ENCODE results near the gene FILIP1L.

Gene FILIP1L

DNA sequence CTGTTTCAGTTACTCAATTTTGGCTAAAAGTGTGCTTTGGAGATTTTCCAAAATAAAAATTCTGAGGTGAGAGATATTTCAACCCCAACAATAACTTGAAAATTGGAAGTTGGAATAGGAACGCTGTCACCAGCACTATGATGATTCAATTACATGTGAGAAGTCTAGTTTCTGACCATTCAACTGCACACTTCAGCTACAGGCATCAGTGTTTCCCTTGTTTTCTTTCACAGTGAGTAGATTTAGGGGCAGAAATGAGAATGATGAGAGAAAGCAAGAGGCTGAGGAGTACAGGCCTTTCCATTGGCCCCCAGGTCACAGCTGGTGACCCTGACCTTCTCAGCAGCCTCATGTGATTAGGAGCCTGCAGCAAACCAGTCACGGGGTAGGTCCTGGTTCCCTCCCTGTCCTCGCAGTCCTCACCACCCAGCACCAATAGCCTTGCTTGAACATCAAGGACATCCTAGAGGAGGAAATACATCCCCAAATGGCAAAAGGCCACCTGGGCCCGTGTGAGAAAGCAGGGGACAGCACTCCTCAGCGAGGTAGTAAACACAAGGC, 10.0 kb upstream of the FILIP1L start:
- Histone ChIP-seq H3K27me3 (ENCODE audit: low read depth, low read length) (no peaks in the 10 kb centered on the region), H3K27ac (ENCODE audit: low read length) (no peak overlapping the region), H3K4me1 (ENCODE audit: control insufficient read depth in 1 of 2, insufficient read depth in 2 of 2, low read length in 2 of 2) (peaks cover 4 to 23% of the 10 kb centered on the region in 2 donors), H3K9me3 (ENCODE audit: control insufficient read depth in 1 of 2, low read length in 2 of 2) (no peaks in the 10 kb centered on the region), H3K36me3 (ENCODE audit: control insufficient read depth in 1 of 2, insufficient read depth in 2 of 2, low read length in 2 of 2) (no peaks in the 10 kb centered on the region), H3K4me3 (ENCODE audit: low read depth in 1 of 2, low read length in 2 of 2) (no peak overlapping the region)

DNA sequence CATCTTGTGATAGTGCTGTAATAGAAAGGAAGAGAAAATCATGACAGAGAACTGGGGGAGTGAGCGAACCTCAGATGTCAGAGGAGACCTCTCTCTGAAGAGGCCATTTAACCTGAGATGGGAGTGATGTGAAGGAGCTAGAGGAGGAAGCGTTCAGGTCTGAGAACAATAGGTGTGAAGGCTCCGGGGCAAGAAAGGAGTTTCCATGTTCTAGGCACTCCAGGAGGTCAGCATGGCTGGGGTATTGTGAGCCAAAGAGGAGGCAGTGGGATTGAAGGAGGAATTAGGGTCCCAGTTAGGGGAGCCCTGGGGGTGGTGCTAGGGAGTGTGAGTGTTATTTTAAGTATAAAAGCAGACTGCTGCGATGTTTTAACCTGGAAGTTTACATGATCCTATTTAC, 8.8 kb upstream of the FILIP1L start:
- H3K4me3 ChIP-seq (ENCODE audit: low read depth in 1 of 2, low read length in 2 of 2), result no peak overlapping the region
- H3K9me3 ChIP-seq (ENCODE audit: control insufficient read depth in 1 of 2, low read length in 2 of 2), result no peaks in the 10 kb centered on the region
- H3K4me1 ChIP-seq (ENCODE audit: control insufficient read depth in 1 of 2, insufficient read depth in 2 of 2, low read length in 2 of 2), result peaks cover 4 to 23% of the 10 kb centered on the region in 2 donors
- no peak overlapping the region for H3K27ac ChIP-seq (ENCODE audit: low read length)
- no peaks in the 10 kb centered on the region for H3K27me3 ChIP-seq (ENCODE audit: low read depth, low read length)
- no peaks in the 10 kb centered on the region for H3K36me3 ChIP-seq (ENCODE audit: control insufficient read depth in 1 of 2, insufficient read depth in 2 of 2, low read length in 2 of 2)

DNA sequence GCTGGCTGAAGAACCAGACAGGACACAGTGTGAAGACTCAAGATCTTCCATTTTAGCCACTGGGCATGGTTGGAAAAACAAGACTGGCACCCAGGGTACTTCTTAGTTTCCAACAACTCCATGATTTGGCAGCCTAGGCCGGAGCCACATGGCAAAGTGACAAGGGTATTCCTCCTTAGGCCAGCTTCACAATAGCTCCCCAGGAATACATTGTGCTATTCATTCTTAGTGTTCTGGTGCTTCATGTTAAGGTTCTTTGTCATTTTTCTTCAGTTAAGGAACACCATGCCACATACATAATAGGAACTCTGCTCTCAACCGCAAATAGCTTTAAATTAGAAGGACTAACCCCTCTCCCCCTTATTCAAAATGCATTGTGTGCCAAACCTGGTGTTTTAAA, 8.0 kb upstream of the FILIP1L start:
- Histone ChIP-seq H3K27ac (ENCODE audit: low read length) (no peak overlapping the region), H3K4me3 (ENCODE audit: low read depth in 1 of 2, low read length in 2 of 2) (no peak overlapping the region), H3K4me1 (ENCODE audit: control insufficient read depth in 1 of 2, insufficient read depth in 2 of 2, low read length in 2 of 2) (peaks cover 4 to 23% of the 10 kb centered on the region in 2 donors), H3K27me3 (ENCODE audit: low read depth, low read length) (no peaks in the 10 kb centered on the region), H3K36me3 (ENCODE audit: control insufficient read depth in 1 of 2, insufficient read depth in 2 of 2, low read length in 2 of 2) (no peaks in the 10 kb centered on the region), H3K9me3 (ENCODE audit: control insufficient read depth in 1 of 2, low read length in 2 of 2) (no peaks in the 10 kb centered on the region)

DNA sequence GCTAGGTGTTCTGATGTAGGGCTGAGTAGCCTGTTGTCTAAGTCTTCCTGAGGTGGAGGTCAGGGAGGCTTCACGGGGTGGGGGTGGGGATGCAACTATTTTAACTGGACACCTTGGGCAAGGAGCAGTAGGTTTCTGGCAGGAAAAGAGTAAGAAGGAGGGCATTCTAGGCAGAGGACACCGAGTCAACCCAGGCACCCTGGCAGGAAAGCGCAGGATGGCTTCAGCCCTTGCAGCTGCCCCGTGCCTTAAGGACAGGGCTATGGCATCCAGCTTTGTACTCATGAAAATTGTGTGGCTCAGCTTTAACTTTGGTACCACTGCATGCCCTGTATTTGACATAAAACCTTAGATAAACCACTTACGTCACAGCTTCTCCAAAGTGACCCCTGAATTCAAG, 6.4 kb upstream of the FILIP1L start:
- no peak overlapping the region for H3K27ac ChIP-seq (ENCODE audit: low read length)

DNA sequence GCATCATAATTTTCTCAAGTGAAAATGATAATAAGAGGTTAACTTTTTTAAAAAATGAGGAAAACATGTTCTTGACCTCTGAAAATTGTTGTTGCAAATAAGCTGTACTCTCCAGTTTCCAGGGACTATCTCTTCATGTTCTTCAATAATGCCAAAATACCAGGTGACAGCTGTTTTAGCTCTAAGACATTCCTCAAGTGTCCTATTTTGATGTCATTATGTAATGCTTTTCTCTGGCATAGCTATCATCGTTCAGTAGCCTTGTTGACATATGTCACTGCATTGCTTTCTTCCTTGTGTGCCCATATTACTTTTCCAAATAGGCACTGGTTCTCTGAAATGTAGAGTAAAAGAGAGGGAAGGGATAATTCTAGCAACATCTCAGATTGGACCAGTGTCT, 5.7 kb upstream of the FILIP1L start:
- Histone ChIP-seq H3K27me3 (ENCODE audit: low read depth, low read length) (no peaks in the 10 kb centered on the region), H3K4me1 (ENCODE audit: control insufficient read depth in 1 of 2, insufficient read depth in 2 of 2, low read length in 2 of 2) (peaks cover 0 to 9% of the 10 kb centered on the region in 2 donors), H3K9me3 (ENCODE audit: control insufficient read depth in 1 of 2, low read length in 2 of 2) (no peaks in the 10 kb centered on the region), H3K36me3 (ENCODE audit: control insufficient read depth in 1 of 2, insufficient read depth in 2 of 2, low read length in 2 of 2) (no peaks in the 10 kb centered on the region), H3K4me3 (ENCODE audit: low read depth in 1 of 2, low read length in 2 of 2) (no peak overlapping the region), H3K27ac (ENCODE audit: low read length) (no peak overlapping the region)

More for the DNA sequence above, 6.4 kb upstream of the FILIP1L start:
- no peaks in the 10 kb centered on the region for H3K9me3 ChIP-seq (ENCODE audit: control insufficient read depth in 1 of 2, low read length in 2 of 2)
- no peaks in the 10 kb centered on the region for H3K27me3 ChIP-seq (ENCODE audit: low read depth, low read length)
- H3K4me3 ChIP-seq (ENCODE audit: low read depth in 1 of 2, low read length in 2 of 2), result no peak overlapping the region
- no peaks in the 10 kb centered on the region for H3K36me3 ChIP-seq (ENCODE audit: control insufficient read depth in 1 of 2, insufficient read depth in 2 of 2, low read length in 2 of 2)
- H3K4me1 ChIP-seq (ENCODE audit: control insufficient read depth in 1 of 2, insufficient read depth in 2 of 2, low read length in 2 of 2), result peaks cover 4 to 13% of the 10 kb centered on the region in 2 donors

DNA sequence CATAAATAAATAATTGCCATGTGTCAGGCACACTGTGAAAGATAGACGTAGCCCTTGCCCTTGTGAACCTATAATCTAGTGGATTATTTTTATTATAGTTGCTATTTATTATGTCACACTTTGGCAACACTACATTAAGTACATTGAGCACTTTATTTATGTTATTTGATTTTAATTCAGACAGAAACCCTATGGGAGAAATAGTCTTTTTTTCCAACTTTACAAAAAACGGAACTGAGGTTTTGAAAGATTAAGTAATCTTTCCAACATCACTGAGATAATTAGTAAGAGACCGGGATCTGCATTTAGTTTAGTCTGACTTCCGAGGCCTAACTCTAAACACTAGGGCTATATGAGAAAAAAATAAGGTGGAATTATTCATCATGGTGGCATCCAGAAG, 2.8 kb upstream of the FILIP1L start:
- Histone ChIP-seq H3K27ac (ENCODE audit: low read length) (no peak overlapping the region), H3K36me3 (ENCODE audit: control insufficient read depth in 1 of 2, insufficient read depth in 2 of 2, low read length in 2 of 2) (no peaks in the 10 kb centered on the region), H3K4me1 (ENCODE audit: control insufficient read depth in 1 of 2, insufficient read depth in 2 of 2, low read length in 2 of 2) (no peaks in the 10 kb centered on the region), H3K9me3 (ENCODE audit: control insufficient read depth in 1 of 2, low read length in 2 of 2) (no peaks in the 10 kb centered on the region), H3K27me3 (ENCODE audit: low read depth, low read length) (no peaks in the 10 kb centered on the region), H3K4me3 (ENCODE audit: low read depth in 1 of 2, low read length in 2 of 2) (no peak overlapping the region)

DNA sequence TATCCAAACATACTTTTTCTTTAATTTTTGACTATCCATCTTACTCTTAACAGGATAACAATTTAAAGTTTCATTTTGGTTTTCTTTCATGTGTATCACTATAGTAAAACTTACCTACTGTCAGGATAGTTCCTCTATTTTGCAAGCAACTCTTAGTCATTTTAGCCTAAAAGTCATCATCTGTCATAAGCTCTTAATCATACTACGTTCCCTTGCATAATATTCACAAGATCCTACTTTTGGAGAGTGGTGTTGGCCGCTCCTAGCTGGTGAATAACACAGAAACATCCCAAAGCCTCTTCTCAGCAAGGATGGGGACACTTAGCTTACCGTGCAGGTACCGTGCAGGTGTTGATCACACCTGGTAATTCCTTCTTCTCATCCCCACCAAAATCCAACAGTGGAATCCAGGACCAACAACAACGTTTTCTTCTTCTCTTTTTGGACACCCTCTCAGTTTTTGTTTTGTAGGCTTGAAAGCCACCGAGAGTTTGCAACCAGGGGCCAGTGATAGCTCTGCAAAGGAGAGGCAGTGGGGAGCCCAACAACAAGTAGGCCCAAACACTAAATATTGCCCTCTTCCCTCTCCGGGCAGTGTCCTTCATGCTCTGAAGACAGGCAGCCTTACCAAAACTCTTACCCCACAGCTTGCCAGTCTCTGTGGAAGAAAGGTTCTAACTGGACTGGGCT, 433 bp downstream of the FILIP1L start:
- no peaks in the 10 kb centered on the region for H3K36me3 ChIP-seq (ENCODE audit: control insufficient read depth in 1 of 2, insufficient read depth in 2 of 2, low read length in 2 of 2)
- H3K4me1 ChIP-seq (ENCODE audit: control insufficient read depth in 1 of 2, insufficient read depth in 2 of 2, low read length in 2 of 2), result no peaks in the 10 kb centered on the region
- no peak overlapping the region for H3K4me3 ChIP-seq (ENCODE audit: low read depth in 1 of 2, low read length in 2 of 2)
- no peaks in the 10 kb centered on the region for H3K27me3 ChIP-seq (ENCODE audit: low read depth, low read length)
- no peak overlapping the region for H3K27ac ChIP-seq (ENCODE audit: low read length)
- H3K9me3 ChIP-seq (ENCODE audit: control insufficient read depth in 1 of 2, low read length in 2 of 2), result no peaks in the 10 kb centered on the region

DNA sequence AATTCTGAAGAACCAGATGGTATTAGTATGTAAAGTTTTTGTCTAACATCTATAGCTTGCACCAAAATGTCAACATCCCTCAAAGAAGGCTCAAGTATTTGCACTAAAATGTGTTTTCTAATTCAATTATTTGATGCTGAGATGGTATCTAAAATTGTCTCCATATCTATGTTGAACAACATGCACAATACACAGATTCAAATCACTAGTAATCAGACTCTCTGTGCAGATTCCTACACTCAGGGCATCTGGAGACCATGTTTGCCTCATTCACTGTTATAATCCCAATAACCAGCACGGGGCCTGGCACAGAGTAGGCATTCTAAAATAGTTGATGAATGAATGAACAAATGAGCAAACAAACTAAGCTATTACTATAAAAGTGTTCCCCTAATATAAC, 2.6 kb downstream of the FILIP1L start:
- Histone ChIP-seq H3K36me3 (ENCODE audit: control insufficient read depth in 1 of 2, insufficient read depth in 2 of 2, low read length in 2 of 2) (no peaks in the 10 kb centered on the region), H3K4me3 (ENCODE audit: low read depth in 1 of 2, low read length in 2 of 2) (no peak overlapping the region), H3K9me3 (ENCODE audit: control insufficient read depth in 1 of 2, low read length in 2 of 2) (no peaks in the 10 kb centered on the region), H3K27me3 (ENCODE audit: low read depth, low read length) (no peaks in the 10 kb centered on the region), H3K4me1 (ENCODE audit: control insufficient read depth in 1 of 2, insufficient read depth in 2 of 2, low read length in 2 of 2) (peaks cover 0 to 7% of the 10 kb centered on the region in 2 donors), H3K27ac (ENCODE audit: low read length) (no peak overlapping the region)

DNA sequence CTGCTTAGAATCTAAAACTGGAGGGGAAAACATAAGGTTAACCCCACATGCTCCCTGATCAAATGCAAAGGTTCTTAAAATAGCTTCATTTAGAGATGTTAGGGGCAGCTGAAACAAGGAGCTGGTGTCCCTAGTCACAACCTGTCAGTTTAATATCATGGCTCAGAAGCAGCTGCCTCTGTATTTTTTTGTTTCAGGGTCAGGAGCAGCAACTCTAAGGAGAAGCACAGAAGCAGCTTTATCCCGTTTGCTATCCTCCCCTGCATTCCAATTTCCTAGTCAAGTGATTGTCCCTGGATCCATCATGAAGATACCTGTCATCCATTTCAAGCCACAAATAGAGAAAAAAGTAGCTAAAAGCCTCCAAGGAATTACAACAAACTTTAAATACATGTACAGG, 4.1 kb downstream of the FILIP1L start:
- Histone ChIP-seq H3K9me3 (ENCODE audit: control insufficient read depth in 1 of 2, low read length in 2 of 2) (no peaks in the 10 kb centered on the region), H3K4me3 (ENCODE audit: low read depth in 1 of 2, low read length in 2 of 2) (no peak overlapping the region), H3K27me3 (ENCODE audit: low read depth, low read length) (no peaks in the 10 kb centered on the region), H3K27ac (ENCODE audit: low read length) (no peak overlapping the region), H3K4me1 (ENCODE audit: control insufficient read depth in 1 of 2, insufficient read depth in 2 of 2, low read length in 2 of 2) (peaks cover 14 to 22% of the 10 kb centered on the region in 2 donors), H3K36me3 (ENCODE audit: control insufficient read depth in 1 of 2, insufficient read depth in 2 of 2, low read length in 2 of 2) (no peaks in the 10 kb centered on the region)

DNA sequence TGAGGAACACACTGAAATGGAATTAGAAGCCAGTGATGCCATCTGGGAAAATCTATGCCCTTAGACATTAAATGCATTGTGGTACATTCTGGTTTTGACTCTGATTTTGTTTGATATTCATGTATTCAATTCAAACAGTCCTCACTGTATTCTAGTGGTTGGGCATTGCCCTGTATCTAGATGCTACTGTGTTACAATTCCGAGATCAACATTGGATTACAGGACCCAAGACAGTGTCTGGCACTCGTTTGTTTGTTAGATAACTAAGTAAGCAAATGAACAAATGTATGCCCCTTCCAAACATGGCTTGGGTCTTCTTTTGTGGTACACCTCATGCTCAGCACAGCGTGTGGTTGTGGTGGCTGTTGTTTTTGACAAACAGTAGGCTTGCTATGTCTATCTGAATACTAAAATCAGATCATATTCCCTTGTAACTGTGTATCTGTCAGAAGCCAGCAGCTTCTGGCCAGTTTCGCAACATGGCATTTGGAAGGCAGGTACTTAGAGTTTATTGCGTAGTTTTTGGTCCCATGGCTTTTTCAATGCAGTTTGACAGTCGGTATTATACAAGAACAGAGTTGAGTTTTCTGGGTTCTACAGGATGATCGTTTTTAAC, 5.7 kb downstream of the FILIP1L start:
- Histone ChIP-seq H3K27me3 (ENCODE audit: low read depth, low read length) (no peaks in the 10 kb centered on the region), H3K4me1 (ENCODE audit: control insufficient read depth in 1 of 2, insufficient read depth in 2 of 2, low read length in 2 of 2) (peaks cover 23 to 30% of the 10 kb centered on the region in 2 donors), H3K9me3 (ENCODE audit: control insufficient read depth in 1 of 2, low read length in 2 of 2) (no peaks in the 10 kb centered on the region), H3K27ac (ENCODE audit: low read length) (no peak overlapping the region), H3K4me3 (ENCODE audit: low read depth in 1 of 2, low read length in 2 of 2) (no peak overlapping the region), H3K36me3 (ENCODE audit: control insufficient read depth in 1 of 2, insufficient read depth in 2 of 2, low read length in 2 of 2) (no peaks in the 10 kb centered on the region)

DNA sequence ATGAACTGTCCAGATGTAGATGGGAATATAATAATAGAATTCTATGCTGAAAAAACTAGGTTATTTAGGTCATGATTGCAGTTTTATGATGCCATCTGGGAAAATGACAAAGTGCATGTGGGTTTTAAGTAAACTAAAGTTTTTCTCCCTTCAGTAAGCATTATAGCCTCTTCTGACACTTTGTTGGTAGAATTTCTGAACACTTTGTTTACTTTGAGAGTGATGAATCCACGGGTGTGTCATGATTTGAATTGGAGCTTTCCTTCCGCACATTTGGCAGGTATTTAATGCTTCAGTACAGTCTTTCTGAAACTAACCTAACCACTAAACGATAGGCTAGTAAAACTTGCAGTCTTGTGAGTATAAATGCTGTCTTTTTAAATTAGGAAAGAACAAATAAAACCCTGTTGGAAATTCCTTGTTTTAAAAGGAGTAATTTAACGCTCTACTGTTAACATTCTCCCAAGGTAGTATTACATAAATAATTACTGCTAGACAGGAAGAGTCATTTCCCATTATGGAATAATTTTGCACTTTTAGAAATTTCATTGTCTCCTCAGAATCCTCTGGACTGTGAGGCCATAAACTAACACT, 7.0 kb downstream of the FILIP1L start:
- no peaks in the 10 kb centered on the region for H3K9me3 ChIP-seq (ENCODE audit: control insufficient read depth in 1 of 2, low read length in 2 of 2)
- H3K4me1 ChIP-seq (ENCODE audit: control insufficient read depth in 1 of 2, insufficient read depth in 2 of 2, low read length in 2 of 2), result peaks cover 23 to 35% of the 10 kb centered on the region in 2 donors
- no peaks in the 10 kb centered on the region for H3K27me3 ChIP-seq (ENCODE audit: low read depth, low read length)
- no peak overlapping the region for H3K27ac ChIP-seq (ENCODE audit: low read length)
- no peak overlapping the region for H3K4me3 ChIP-seq (ENCODE audit: low read depth in 1 of 2, low read length in 2 of 2)
- H3K36me3 ChIP-seq (ENCODE audit: control insufficient read depth in 1 of 2, insufficient read depth in 2 of 2, low read length in 2 of 2), result no peaks in the 10 kb centered on the region

Measured in muscle layer of duodenum (tissue), 2 donors.